GM21423 (cell line): ENCODE data around the gene SNF8.

Experiments
- ATAC-seq: cut with Tn5 transposase; IDR thresholded peaks from one replicate; pipeline ENCODE4 v1.9.1; 2021; ENCODE audit warnings: mild to moderate bottlenecking, moderate library complexity; ENCODE audit not compliant: unreplicated experiment

SNF8 gene

GRCh38 chr17:48893646-48894508 lies 50.8 kb downstream of the SNF8 start:
- ATAC-seq, result no peak

- ATAC-seq, result no peak
Measured at GRCh38 chr17:48892940-48893645, 51.5 kb downstream of the SNF8 start.

- no peak for ATAC-seq
Measured at GRCh38 chr17:48890086-48890485, 54.6 kb downstream of the SNF8 start.

DNA sequence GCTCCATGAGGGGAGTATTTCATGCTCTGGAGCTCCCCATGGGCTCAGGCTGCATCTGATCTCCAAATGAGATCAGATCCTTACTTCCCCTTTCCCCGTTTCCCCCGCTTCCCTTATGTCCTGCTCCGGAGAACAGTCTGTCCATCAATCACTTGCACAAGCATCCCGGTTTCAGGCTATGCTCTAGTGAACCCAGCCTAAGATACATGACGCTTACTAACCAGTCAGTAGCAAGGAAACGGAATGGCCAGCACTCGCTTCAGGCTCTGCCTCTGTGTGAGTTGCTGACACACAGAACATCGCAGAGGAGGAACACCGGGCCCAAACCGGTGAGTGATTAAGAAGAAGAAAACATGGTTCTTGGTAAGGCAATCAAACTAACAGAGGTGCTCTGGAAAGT lies 61.5 kb downstream of the SNF8 start:
- ATAC-seq, result no peak

DNA sequence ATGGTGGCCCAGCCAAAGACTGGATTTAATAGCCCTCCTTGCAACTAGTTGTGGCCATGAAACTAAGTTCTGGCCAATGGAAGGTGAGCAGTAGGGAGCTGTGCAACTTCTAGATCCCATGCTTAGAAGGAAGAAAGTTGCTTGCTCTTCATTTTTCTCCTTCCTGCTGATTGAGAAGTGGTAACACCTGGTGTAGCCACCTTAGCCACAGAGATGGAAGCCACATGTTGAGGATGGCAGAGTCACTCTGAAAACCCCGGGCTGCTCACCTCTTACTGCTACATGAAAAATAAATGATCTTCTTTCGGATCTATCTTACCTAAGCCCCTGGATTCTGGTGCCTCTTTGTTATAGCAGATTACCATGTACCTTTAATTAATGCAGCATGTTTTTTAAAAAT lies 62.4 kb downstream of the SNF8 start:
- ATAC-seq, result no peak
